Activated CD8-positive, alpha-beta T cell treated with anti-CD3 and anti-CD28 coated beads, Interleukin-2, amount 10 ng/mL, durations not matched to agents 7 days and 5 days (primary cell): Measurements from ENCODE around the gene MAD1L1. TPM values are rescaled to one million over a fixed set of nuclear protein-coding genes. Genes with fewer than 3 reads are reported as not detected.

Experiments used
- ATAC-seq: fragments of 150-1000 bp; cut with Tn5 transposase; one replicate; pipeline ENCODE4 v1.10.0; 2021; ENCODE audit warnings: moderate library complexity
- CTCF ChIA-PET: fragments of 350-600 bp; sonication (Branson Sonifier 250); formaldehyde crosslinking; loops from one replicate; lab custom pipeline; 2021; ENCODE audit warnings: antibody characterized with exemption; lab: Charles Lee
- POLR2A ChIA-PET: fragments of 350-600 bp; sonication (Branson Sonifier 250); formaldehyde crosslinking; loops from one replicate; lab custom pipeline; 2021; ENCODE audit warnings: antibody characterized with exemption; lab: Charles Lee
- DNase-seq: peaks from one replicate; pipeline ENCODE4 v3.0.0-alpha.2; 2020
- H3K27ac Mint-ChIP-seq: one replicate; pipeline ENCODE4 v1.8.0; 2021; ENCODE audit warnings: mild to moderate bottlenecking, mixed read lengths
- H3K27me3 Mint-ChIP-seq: one replicate; pipeline ENCODE4 v1.8.0; 2021; ENCODE audit warnings: low read depth, mixed read lengths
- H3K36me3 Mint-ChIP-seq: one replicate; pipeline ENCODE4 v1.8.0; 2021; ENCODE audit warnings: low read depth, mixed read lengths
- H3K4me1 Mint-ChIP-seq: one replicate; pipeline ENCODE4 v1.8.0; 2021; ENCODE audit warnings: low read depth, mixed read lengths
- H3K4me3 Mint-ChIP-seq: one replicate; pipeline ENCODE4 v1.8.0; 2021; ENCODE audit warnings: mild to moderate bottlenecking, mixed read lengths
- H3K9me3 Mint-ChIP-seq: one replicate; pipeline ENCODE4 v1.8.0; 2022; ENCODE audit warnings: mixed read lengths; ENCODE audit not compliant: insufficient read depth
- total RNA-seq, 2 experiments: library from RNA; stranded (reverse); gene quantifications; one replicate each; pipeline ENCODE4 v1.2.3, GENCODE V29; 2021

The MAD1L1 gene
- total RNA-seq, 2 experiments from 2014 or later, result 79.8 to 82.7 TPM

GRCh38 chr7:1912593-1913465 is 319.9 kb downstream of the MAD1L1 start:
- ChIA-PET CTCF (no interaction called here), POLR2A (no interaction called here)
- Mint-ChIP-seq H3K36me3 (no peaks in the 10 kb centered on the region), H3K27me3 (no peaks in the 10 kb centered on the region), H3K9me3 (no peaks in the 10 kb centered on the region), H3K4me3 (no peak overlapping the region), H3K27ac (peak overlapping the region; percentile 34), H3K4me1 (peaks cover 3% of the 10 kb centered on the region)
- ATAC-seq (no peak), DNase-seq (no peak)

- no peak overlapping the region for H3K27ac Mint-ChIP-seq
- no peaks in the 10 kb centered on the region for H3K27me3 Mint-ChIP-seq
- no peak for ATAC-seq
- no peaks in the 10 kb centered on the region for H3K36me3 Mint-ChIP-seq
- POLR2A ChIA-PET, result no interaction called here
- CTCF ChIA-PET, result no interaction called here
- no peaks in the 10 kb centered on the region for H3K4me1 Mint-ChIP-seq
- H3K9me3 Mint-ChIP-seq, result no peaks in the 10 kb centered on the region
- no peak overlapping the region for H3K4me3 Mint-ChIP-seq
- DNase-seq, result no peak
Measured at GRCh38 chr7:1911571-1911970, 321.2 kb downstream of the MAD1L1 start.

- ATAC-seq (no peak), DNase-seq (no peak)
- CTCF ChIA-PET, result no interaction called here
- Mint-ChIP-seq H3K4me1 (no peaks in the 10 kb centered on the region), H3K36me3 (no peaks in the 10 kb centered on the region), H3K27me3 (no peaks in the 10 kb centered on the region), H3K27ac (peak overlapping the region; percentile 39), H3K4me3 (no peak overlapping the region), H3K9me3 (no peaks in the 10 kb centered on the region)
- POLR2A ChIA-PET, result no interaction called here
Measured at GRCh38 chr7:1910827-1911226, 321.9 kb downstream of the MAD1L1 start.

- DNase-seq, result no peak
- Mint-ChIP-seq H3K36me3 (no peaks in the 10 kb centered on the region), H3K27me3 (no peaks in the 10 kb centered on the region), H3K9me3 (no peaks in the 10 kb centered on the region), H3K4me1 (no peaks in the 10 kb centered on the region), H3K4me3 (no peak overlapping the region), H3K27ac (no peak overlapping the region)
- ATAC-seq, result no peak
- CTCF ChIA-PET, result no interaction called here
- POLR2A ChIA-PET, result no interaction called here
Measured at GRCh38 chr7:1910081-1910685, 322.6 kb downstream of the MAD1L1 start.

GRCh38 chr7:1909476-1909875 is 323.3 kb downstream of the MAD1L1 start:
- Mint-ChIP-seq H3K4me1 (no peaks in the 10 kb centered on the region), H3K27me3 (no peaks in the 10 kb centered on the region), H3K36me3 (no peaks in the 10 kb centered on the region), H3K4me3 (no peak overlapping the region), H3K9me3 (no peaks in the 10 kb centered on the region), H3K27ac (no peak overlapping the region)
- CTCF ChIA-PET, result no interaction called here
- ATAC-seq (no peak), DNase-seq (no peak)
- POLR2A ChIA-PET, result no interaction called here

GRCh38 chr7:1908823-1909420 is 323.8 kb downstream of the MAD1L1 start:
- H3K36me3 Mint-ChIP-seq, result no peaks in the 10 kb centered on the region
- H3K9me3 Mint-ChIP-seq, result no peaks in the 10 kb centered on the region
- no peaks in the 10 kb centered on the region for H3K27me3 Mint-ChIP-seq
- no peaks in the 10 kb centered on the region for H3K4me1 Mint-ChIP-seq
- CTCF ChIA-PET, result no interaction called here
- H3K27ac Mint-ChIP-seq, result no peak overlapping the region
- ATAC-seq (no peak), DNase-seq (no peak)
- POLR2A ChIA-PET, result no interaction called here
- no peak overlapping the region for H3K4me3 Mint-ChIP-seq

- Mint-ChIP-seq H3K9me3 (no peaks in the 10 kb centered on the region), H3K4me3 (no peak overlapping the region), H3K27me3 (no peaks in the 10 kb centered on the region), H3K27ac (no peak overlapping the region), H3K4me1 (no peaks in the 10 kb centered on the region), H3K36me3 (no peaks in the 10 kb centered on the region)
- POLR2A ChIA-PET, result no interaction called here
- CTCF ChIA-PET, result no interaction called here
- no peak for ATAC-seq
- DNase-seq, result no peak
Measured at GRCh38 chr7:1907751-1908365, 324.9 kb downstream of the MAD1L1 start.

- DNase-seq, result no peak
- Mint-ChIP-seq H3K4me1 (no peaks in the 10 kb centered on the region), H3K4me3 (no peak overlapping the region), H3K27ac (no peak overlapping the region), H3K9me3 (no peaks in the 10 kb centered on the region), H3K27me3 (no peaks in the 10 kb centered on the region), H3K36me3 (no peaks in the 10 kb centered on the region)
- ChIA-PET CTCF (no interaction called here), POLR2A (no interaction called here)
- no peak for ATAC-seq
Measured at GRCh38 chr7:1906988-1907745, 325.6 kb downstream of the MAD1L1 start.

GRCh38 chr7:1906087-1906830 is 326.5 kb downstream of the MAD1L1 start:
- Mint-ChIP-seq H3K9me3 (no peaks in the 10 kb centered on the region), H3K4me1 (no peaks in the 10 kb centered on the region), H3K27ac (no peak overlapping the region), H3K27me3 (no peaks in the 10 kb centered on the region), H3K4me3 (no peak overlapping the region), H3K36me3 (no peaks in the 10 kb centered on the region)
- POLR2A ChIA-PET, result no interaction called here
- CTCF ChIA-PET, result no interaction called here
- no peak for DNase-seq
- no peak for ATAC-seq

GRCh38 chr7:1902231-1902855 is 330.4 kb downstream of the MAD1L1 start:
- H3K27me3 Mint-ChIP-seq, result no peaks in the 10 kb centered on the region
- H3K4me3 Mint-ChIP-seq, result no peak overlapping the region
- no peaks in the 10 kb centered on the region for H3K9me3 Mint-ChIP-seq
- ATAC-seq, result no peak
- H3K36me3 Mint-ChIP-seq, result peaks cover 4% of the 10 kb centered on the region
- no peaks in the 10 kb centered on the region for H3K4me1 Mint-ChIP-seq
- POLR2A ChIA-PET, result no interaction called here
- no peak for DNase-seq
- CTCF ChIA-PET, result no interaction called here
- peak overlapping the region; percentile 15 for H3K27ac Mint-ChIP-seq
